SJSA1 (cell line): ENCODE results near the gene A1BG. TPM values are rescaled to one million over a fixed set of nuclear protein-coding genes. Genes with fewer than 3 reads are reported as not detected.

Experiments
- DNase-seq, 2 experiments: peaks; one replicate each; pipeline ENCODE4 v3.0.0-alpha.2; 2015 to 2020; ENCODE audit warnings: low spot score in 2 of 2, low read depth in 1 of 2
- H3K27ac ChIP-seq: fragments of 250-450 bp; sonication (Bioruptor Pico); 2 replicates; pipeline ENCODE4 v1.5.1; 2020; ENCODE audit warnings: mild to moderate bottlenecking, moderate library complexity
- H3K27me3 ChIP-seq: fragments of 250-450 bp; sonication (Bioruptor Pico); replicated peaks from 2 replicates; pipeline ENCODE4 v1.5.1; 2020; ENCODE audit warnings: mild to moderate bottlenecking, moderate library complexity
- H3K36me3 ChIP-seq: fragments of 250-450 bp; sonication (Bioruptor Pico); 2 replicates; pipeline ENCODE4 v1.5.1; 2020; ENCODE audit warnings: mild to moderate bottlenecking
- H3K4me1 ChIP-seq: fragments of 250-450 bp; sonication (Bioruptor Pico); replicated peaks from 2 replicates; pipeline ENCODE4 v1.6.1; 2021; ENCODE audit warnings: mild to moderate bottlenecking
- H3K4me3 ChIP-seq: fragments of 250-450 bp; sonication (Bioruptor Pico); 2 replicates; pipeline ENCODE4 v1.5.1; 2020; ENCODE audit warnings: mild to moderate bottlenecking
- H3K9me3 ChIP-seq: fragments of 250-450 bp; sonication (Bioruptor Pico); replicated peaks from 2 replicates; pipeline ENCODE4 v1.5.1; 2020; ENCODE audit warnings: mild to moderate bottlenecking
- total RNA-seq: library from RNA; depleted of rRNA; stranded (reverse); fragments of >200 nt; shearing (Covaris generic); gene quantifications from 2 replicates; pipeline ENCODE4 v1.2.3, GENCODE V29; 2014; rRNA removed

The A1BG gene
- total RNA-seq: 23.6 and 67.7 TPM in 2 replicates

DNA sequence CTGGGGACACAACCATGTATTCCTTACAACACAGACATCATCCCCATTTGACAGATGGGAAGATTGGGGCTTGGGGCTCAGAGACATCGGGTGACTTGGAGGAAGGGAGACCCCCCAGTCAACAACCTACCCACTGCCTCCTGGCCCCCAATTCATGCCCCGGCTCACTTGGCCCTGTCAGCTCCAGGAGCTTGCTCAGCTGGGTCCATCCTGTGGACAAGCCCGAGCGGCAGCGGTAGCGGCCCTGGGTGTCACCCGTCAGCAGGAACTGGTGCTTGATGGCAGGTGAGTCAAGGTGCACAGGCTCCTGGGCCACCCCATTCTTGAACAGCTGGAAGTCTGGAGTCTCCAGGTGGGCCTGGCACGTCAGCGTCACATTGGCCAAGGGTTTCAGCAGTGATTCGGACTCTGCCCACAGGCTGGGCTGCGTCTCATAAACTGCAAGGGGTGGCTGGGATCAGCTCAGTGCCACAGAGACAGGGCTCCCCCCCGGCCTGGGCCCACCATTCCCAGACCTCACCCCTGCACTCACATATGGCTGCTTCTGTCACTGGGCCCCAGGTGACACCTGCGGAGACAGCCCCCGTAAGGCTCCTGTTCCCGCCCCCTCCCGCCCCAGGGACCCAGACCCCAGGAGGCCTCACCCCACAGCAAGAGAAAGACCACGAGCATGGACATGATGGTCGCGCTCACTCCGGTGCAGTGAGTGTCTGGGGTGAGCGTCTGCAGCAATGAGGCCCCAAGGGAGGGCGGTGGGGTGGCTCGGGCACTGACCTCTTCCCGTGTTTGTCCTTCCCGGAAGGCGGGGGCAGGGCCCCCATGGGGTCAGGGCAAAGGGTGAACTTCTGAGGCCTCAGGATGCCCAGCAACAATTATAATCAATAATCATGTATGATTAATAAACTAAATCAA, at the start of gene A1BG:
Gene A1BG, minus strand, starts transcription at position 733 of the 912 bp plus-strand sequence. Its CDS starts 55 bp downstream, at position 678.
- peaks cover 19% of the 10 kb centered on the region for H3K36me3 ChIP-seq
- H3K27me3 ChIP-seq: peaks cover 10% of the 10 kb centered on the region
- peaks cover 12% of the 10 kb centered on the region for H3K4me1 ChIP-seq
- DNase-seq: no peak
- H3K9me3 ChIP-seq: peaks cover 7% of the 10 kb centered on the region
- no peak within 1 kb of the TSS for H3K4me3 ChIP-seq
- no peak within 1 kb of the TSS for H3K27ac ChIP-seq

DNA sequence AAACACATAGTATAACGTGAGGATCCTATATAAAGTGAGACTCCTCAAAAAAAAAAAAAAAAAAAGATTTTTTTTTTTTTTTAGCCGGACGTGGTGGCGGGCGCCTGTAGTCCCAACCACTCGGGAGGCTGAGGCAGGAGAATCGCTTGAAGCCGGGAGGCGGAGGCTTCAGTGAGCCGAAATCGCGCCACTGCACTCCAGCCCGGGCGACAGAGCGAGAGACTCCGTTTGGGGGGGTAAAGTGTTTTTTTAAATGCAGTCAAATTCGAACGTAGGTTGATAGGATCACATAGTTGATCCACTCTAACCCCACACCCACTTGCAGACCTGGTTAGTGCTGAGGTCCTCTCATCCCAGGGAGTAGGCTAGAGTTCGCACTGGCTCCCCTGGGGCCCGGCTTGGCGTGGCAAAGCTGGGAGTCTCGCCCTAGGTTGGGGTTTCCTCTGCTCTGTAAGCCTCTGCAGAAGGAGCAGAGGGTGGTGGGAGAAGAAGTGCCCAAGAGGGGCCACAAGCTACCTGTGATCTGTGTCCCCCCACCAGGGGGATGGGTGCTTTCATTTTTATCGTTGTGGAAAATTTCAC, 48.6 kb upstream of the A1BG start:
- H3K4me3 ChIP-seq: peak overlapping the region; percentile 43
- no peaks in the 10 kb centered on the region for H3K9me3 ChIP-seq
- DNase-seq: no peak
- no peaks in the 10 kb centered on the region for H3K27me3 ChIP-seq
- peaks cover 11% of the 10 kb centered on the region for H3K4me1 ChIP-seq
- 0 out of 2 replicates have a peak, but pooled peaks cover 2% of the 10 kb centered on the region for H3K36me3 ChIP-seq
- no peak overlapping the region for H3K27ac ChIP-seq

GRCh38 chr19:58400916-58401839, 47.9 kb upstream of the A1BG start:
- DNase-seq: peak; percentile 99
- no peaks in the 10 kb centered on the region for H3K27me3 ChIP-seq
- H3K27ac ChIP-seq: no peak overlapping the region
- H3K4me3 ChIP-seq: peak overlapping the region; percentile 43
- no peaks in the 10 kb centered on the region for H3K9me3 ChIP-seq
- peaks cover 11% of the 10 kb centered on the region for H3K4me1 ChIP-seq
- H3K36me3 ChIP-seq: 0 out of 2 replicates have a peak, but pooled peaks cover 4% of the 10 kb centered on the region

- H3K9me3 ChIP-seq: no peaks in the 10 kb centered on the region
- H3K27me3 ChIP-seq: no peaks in the 10 kb centered on the region
- H3K36me3 ChIP-seq: peaks cover 11% of the 10 kb centered on the region
- H3K4me1 ChIP-seq: peaks cover 11% of the 10 kb centered on the region
- no peak overlapping the region for H3K27ac ChIP-seq
- DNase-seq: no peak
- peak overlapping the region; percentile 43 for H3K4me3 ChIP-seq
These were observed 47.1 kb upstream of the A1BG start for GRCh38 chr19:58400316-58400915.

GRCh38 chr19:58399903-58400302, 46.6 kb upstream of the A1BG start:
- Histone ChIP-seq H3K4me1 (peaks cover 11% of the 10 kb centered on the region), H3K36me3 (peaks cover 17% of the 10 kb centered on the region), H3K27me3 (no peaks in the 10 kb centered on the region), H3K4me3 (no peak overlapping the region), H3K9me3 (no peaks in the 10 kb centered on the region), H3K27ac (no peak overlapping the region)
- DNase-seq: no peak

- Histone ChIP-seq H3K27ac (no peak overlapping the region), H3K4me3 (no peak overlapping the region), H3K36me3 (peaks cover 30% of the 10 kb centered on the region), H3K4me1 (peaks cover 11% of the 10 kb centered on the region), H3K27me3 (no peaks in the 10 kb centered on the region), H3K9me3 (no peaks in the 10 kb centered on the region)
- no peak for DNase-seq
These were observed 45.3 kb upstream of the A1BG start for GRCh38 chr19:58398545-58398944.

- Histone ChIP-seq H3K4me3 (no peak overlapping the region), H3K27me3 (no peaks in the 10 kb centered on the region), H3K9me3 (no peaks in the 10 kb centered on the region), H3K36me3 (peaks cover 35% of the 10 kb centered on the region), H3K4me1 (peaks cover 11% of the 10 kb centered on the region), H3K27ac (no peak overlapping the region)
- DNase-seq: no peak
These were observed 44.8 kb upstream of the A1BG start for GRCh38 chr19:58398087-58398486.

- Histone ChIP-seq H3K27me3 (no peaks in the 10 kb centered on the region), H3K4me3 (no peak overlapping the region), H3K4me1 (peaks cover 11% of the 10 kb centered on the region), H3K27ac (no peak overlapping the region), H3K9me3 (no peaks in the 10 kb centered on the region), H3K36me3 (peaks cover 40% of the 10 kb centered on the region)
- DNase-seq: no peak
These were observed 44.3 kb upstream of the A1BG start for GRCh38 chr19:58397533-58398037.

DNA sequence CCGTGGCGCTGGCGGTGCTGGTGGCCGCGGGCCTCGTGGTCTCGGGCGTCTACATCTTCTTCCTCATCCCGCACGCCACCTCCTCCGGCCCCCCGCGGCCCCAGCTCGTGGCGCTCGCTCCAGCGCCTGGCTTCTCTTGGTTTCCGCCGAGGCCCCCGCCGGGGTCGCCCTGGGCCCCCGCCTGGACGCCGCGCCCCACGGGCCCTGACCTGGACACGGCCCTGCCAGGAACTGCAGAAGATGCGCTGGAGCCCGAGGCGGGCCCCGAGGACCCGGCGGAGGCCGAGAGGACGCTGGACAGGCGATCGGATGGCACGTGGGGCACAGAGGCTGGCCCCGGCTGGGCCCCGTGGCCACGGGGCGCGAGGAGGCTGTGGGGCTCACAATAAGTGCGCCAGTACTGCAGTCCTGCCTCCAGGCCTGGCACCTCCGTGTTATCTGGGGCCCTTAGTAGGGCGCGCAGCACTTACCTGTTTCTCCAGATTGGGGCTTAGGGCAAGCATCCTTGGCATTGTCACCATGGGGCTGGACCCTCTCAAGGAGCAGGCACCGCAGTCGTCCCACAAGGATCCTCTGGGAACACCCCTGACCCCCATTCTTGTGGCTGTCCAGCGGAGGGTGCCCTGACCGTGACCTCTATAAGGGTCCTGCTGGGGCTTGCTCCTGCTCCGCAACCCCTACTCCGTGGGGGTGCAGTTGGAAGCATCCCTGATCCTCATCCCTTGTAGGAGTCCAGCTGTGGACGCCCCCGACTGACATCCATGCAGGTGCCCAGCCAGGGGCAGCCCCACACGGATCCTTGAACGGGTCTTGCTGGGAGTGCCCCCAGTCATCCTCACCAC, 43.6 kb upstream of the A1BG start:
- Histone ChIP-seq H3K27ac (no peak overlapping the region), H3K4me1 (peaks cover 8% of the 10 kb centered on the region)

DNA sequence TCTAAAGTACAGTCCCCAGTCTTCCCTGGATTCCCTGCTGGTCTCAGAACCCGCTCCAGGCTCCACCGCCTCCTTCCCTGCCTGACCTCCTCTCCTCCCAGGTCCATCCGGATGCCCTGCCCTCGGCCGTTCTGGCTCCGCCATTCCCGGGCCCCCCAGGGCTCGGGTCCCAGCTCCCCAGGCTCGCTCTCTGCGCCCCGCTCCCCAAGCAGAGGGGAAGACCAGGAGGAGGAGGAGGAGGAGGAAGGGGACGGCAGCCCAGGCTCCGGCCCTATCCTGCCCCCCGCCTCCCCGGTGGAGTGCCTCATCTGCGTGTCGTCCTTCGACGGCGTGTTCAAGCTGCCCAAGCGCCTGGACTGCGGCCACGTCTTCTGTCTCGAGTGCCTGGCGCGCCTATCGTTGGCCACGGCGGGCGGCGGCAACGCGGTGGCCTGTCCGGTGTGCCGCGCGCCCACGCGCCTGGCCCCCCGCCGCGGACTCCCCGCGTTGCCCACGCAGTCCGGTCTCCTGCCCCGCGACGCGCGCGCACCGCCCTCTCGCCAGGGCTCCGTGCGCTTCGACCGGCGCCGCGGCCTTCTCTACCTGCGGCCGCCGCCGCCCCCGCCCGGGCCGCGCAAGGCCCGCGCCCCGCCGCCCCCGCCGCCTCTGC, 42.8 kb upstream of the A1BG start:
- H3K4me3 ChIP-seq: no peak overlapping the region
- H3K27ac ChIP-seq: no peak overlapping the region
- H3K27me3 ChIP-seq: no peaks in the 10 kb centered on the region
- H3K36me3 ChIP-seq: peaks cover 55% of the 10 kb centered on the region
- no peaks in the 10 kb centered on the region for H3K9me3 ChIP-seq
- H3K4me1 ChIP-seq: peaks cover 7% of the 10 kb centered on the region
- DNase-seq: no peak

More for the DNA sequence above, 43.6 kb upstream of the A1BG start:
- H3K9me3 ChIP-seq: no peaks in the 10 kb centered on the region
- no peaks in the 10 kb centered on the region for H3K27me3 ChIP-seq
- peaks cover 47% of the 10 kb centered on the region for H3K36me3 ChIP-seq
- no peak for DNase-seq
- H3K4me3 ChIP-seq: no peak overlapping the region

- Histone ChIP-seq H3K9me3 (no peaks in the 10 kb centered on the region), H3K4me1 (peaks cover under 1% of the 10 kb centered on the region), H3K27ac (no peak within 1 kb of the TSS), H3K27me3 (no peaks in the 10 kb centered on the region), H3K4me3 (no peak within 1 kb of the TSS), H3K36me3 (peaks cover 62% of the 10 kb centered on the region)
- no peak for DNase-seq
These were observed 42.1 kb upstream of the A1BG start, which contains the start of gene RNF225 for GRCh38 chr19:58395220-58395978. RNF225 (plus strand) TSS chr19:58395656; CDS start chr19:58396090, 434 bp downstream.
